Testis (tissue), 3 donors: ENCODE results near the gene NGRN. TPM values are rescaled to one million over a fixed set of nuclear protein-coding genes. Genes with fewer than 3 reads are reported as not detected.
"Not testable (repeated sequence)": the region's sequence is repeated elsewhere in the genome, so short reads cannot be mapped to it uniquely, and the experiment has no call there.

Experiments used
- DNase-seq: peaks from one replicate; pipeline ENCODE4 v3.0.0-alpha.2; 2019
- H3K27ac ChIP-seq, 2 donors: fragments of 200-600 bp; sonication (generic); one replicate each; pipeline ENCODE4 v1.5.1; 2019
- H3K27me3 ChIP-seq: fragments of 200-600 bp; sonication (generic); one replicate; pipeline ENCODE4 v1.5.1; 2019
- H3K36me3 ChIP-seq: fragments of 200-600 bp; sonication (generic); one replicate; pipeline ENCODE4 v1.5.1; 2017; ENCODE audit warnings: low read depth; ENCODE audit errors: missing control alignments
- H3K4me1 ChIP-seq: fragments of 200-600 bp; sonication (generic); one replicate; pipeline ENCODE4 v1.5.1; 2019
- H3K4me3 ChIP-seq, 2 donors: fragments of 200-600 bp; sonication (generic); one replicate each; pipeline ENCODE4 v1.5.1; 2017 to 2019
- H3K9me3 ChIP-seq: fragments of 200-600 bp; sonication (generic); one replicate; pipeline ENCODE4 v1.5.1; 2017
- CTCF ChIP-seq, 3 experiments: fragments of 450-650 bp in 2 of 3; fragments of 200-600 bp in 1 of 3; sonication (generic) in 1 of 3; IDR thresholded peaks; one replicate each; pipeline ENCODE4 v1.5.1; 2016 to 2019; ENCODE audit warnings: antibody characterized with exemption in 3 of 3, mild to moderate bottlenecking in 2 of 3, moderate library complexity in 1 of 3
- POLR2A ChIP-seq: fragments of 450-650 bp; IDR thresholded peaks from one replicate; pipeline ENCODE4 v1.6.1; 2017; ENCODE audit warnings: antibody characterized with exemption, mild to moderate bottlenecking, moderate library complexity
- WGBS, 2 donors: methylation state at CpG; one replicate each; pipeline ENCODE4 v1.1.5; 2018; 5-methylcytosine and 5-hydroxymethylcytosine counted together
- intact Hi-C: fragments of 100-400 bp; cut with DNase I; formaldehyde crosslinking; loops from one replicate; pipeline ENCODE4 v1.15.1; 2023; ENCODE audit warnings: low total_unique reads
- polyA plus RNA-seq: library from polyadenylated mRNA; stranded (reverse); fragments of 350-450 nt; fragmentation: Illumina TruSeq; extraction: RNeasy Lipid Tissue Mini Kit (QIAGEN cat#74804); gene quantifications from one replicate; pipeline ENCODE4 v1.2.3, GENCODE V29; 2014; ENCODE audit warnings: low read depth, low replicate concordance; ENCODE audit not compliant: insufficient read depth
- total RNA-seq, 2 donors: library from RNA; depleted of rRNA; stranded (reverse); fragments of >200 nt; gene quantifications; one replicate each; pipeline ENCODE4 v1.2.3, GENCODE V29; 2016

NGRN gene
- total and polyA plus RNA-seq, 3 donors from 2014 or later: 82.9 to 95.6 (median 86.1) TPM

GRCh38 chr15:90259524-90259923, 5.9 kb upstream of the NGRN start:
- Histone ChIP-seq H3K36me3 (no peaks in the 10 kb centered on the region), H3K27ac (no peak overlapping the region), H3K4me3 (no peak overlapping the region), H3K4me1 (peaks cover 3% of the 10 kb centered on the region), H3K27me3 (no peaks in the 10 kb centered on the region), H3K9me3 (no peaks in the 10 kb centered on the region)
- intact Hi-C loops: no loop called here
- WGBS, 2 donors: 85 to 91% methylated on average over 5 of the region's 5 CpGs
- DNase-seq: no peak
- no peak for TF ChIP-seq POLR2A
- no peak for TF ChIP-seq CTCF (IDR thresholded peaks at IDR 0.05)

GRCh38 chr15:90260731-90261130, 4.7 kb upstream of the NGRN start:
- H3K4me3 ChIP-seq, DNase-seq, H3K4me1 ChIP-seq, H3K36me3 ChIP-seq, H3K27ac ChIP-seq, intact Hi-C loops, H3K27me3 ChIP-seq, H3K9me3 ChIP-seq: not testable (repeated sequence)
- 90 to 92% methylated on average over 5 to 6 of the region's 6 CpGs for WGBS, 2 donors

GRCh38 chr15:90261811-90262210, 3.7 kb upstream of the NGRN start:
- H3K27ac ChIP-seq: no peak overlapping the region
- DNase-seq: no peak
- H3K4me3 ChIP-seq: no peak overlapping the region
- no peaks in the 10 kb centered on the region for H3K27me3 ChIP-seq
- intact Hi-C loops: no loop called here
- no peaks in the 10 kb centered on the region for H3K36me3 ChIP-seq
- TF ChIP-seq POLR2A (no peak), CTCF (IDR thresholded peaks at IDR 0.05) (no peak)
- no peaks in the 10 kb centered on the region for H3K9me3 ChIP-seq
- H3K4me1 ChIP-seq: peaks cover 11% of the 10 kb centered on the region
- WGBS, 2 donors: 93% methylated on average over 5 of the region's 5 CpGs

- 81% methylated on average over 5 of the region's 5 CpGs for WGBS, 2 donors
- no peak overlapping the region for H3K4me3 ChIP-seq
- TF ChIP-seq POLR2A (no peak), CTCF (IDR thresholded peaks at IDR 0.05) (no peak)
Observed at GRCh38 chr15:90262426-90262825, 3.0 kb upstream of the NGRN start.

GRCh38 chr15:90264671-90265070, 801 bp upstream of the NGRN start:
- H3K27ac ChIP-seq: peak overlapping the region; percentile 91 to 94
- WGBS, 2 donors: 32 to 42% methylated on average over 4 of the region's 4 CpGs
- H3K4me3 ChIP-seq: peak overlapping the region; percentile 78 to 81
- H3K4me1 ChIP-seq: peaks cover 31% of the 10 kb centered on the region
- H3K36me3 ChIP-seq: no peaks in the 10 kb centered on the region
- DNase-seq: no peak
- no peaks in the 10 kb centered on the region for H3K27me3 ChIP-seq
- TF ChIP-seq CTCF (IDR thresholded peaks at IDR 0.05) (no peak), POLR2A (no peak)
- H3K9me3 ChIP-seq: no peaks in the 10 kb centered on the region
- intact Hi-C loops: no loop called here

More at GRCh38 chr15:90262426-90262825, 3.0 kb upstream of the NGRN start:
- H3K9me3 ChIP-seq: no peaks in the 10 kb centered on the region
- no peak for DNase-seq
- peaks cover 18% of the 10 kb centered on the region for H3K4me1 ChIP-seq
- no peaks in the 10 kb centered on the region for H3K36me3 ChIP-seq
- H3K27me3 ChIP-seq: no peaks in the 10 kb centered on the region
- intact Hi-C loops: no loop called here
- no peak overlapping the region for H3K27ac ChIP-seq
